ENCODE data around the gene TFDP2. TPM values are rescaled to one million over a fixed set of nuclear protein-coding genes. Genes with fewer than 3 reads are reported as not detected.

Gene TFDP2
- total RNA-seq, 1 experiment from 2014 or later: 76.0 TPM

DNA sequence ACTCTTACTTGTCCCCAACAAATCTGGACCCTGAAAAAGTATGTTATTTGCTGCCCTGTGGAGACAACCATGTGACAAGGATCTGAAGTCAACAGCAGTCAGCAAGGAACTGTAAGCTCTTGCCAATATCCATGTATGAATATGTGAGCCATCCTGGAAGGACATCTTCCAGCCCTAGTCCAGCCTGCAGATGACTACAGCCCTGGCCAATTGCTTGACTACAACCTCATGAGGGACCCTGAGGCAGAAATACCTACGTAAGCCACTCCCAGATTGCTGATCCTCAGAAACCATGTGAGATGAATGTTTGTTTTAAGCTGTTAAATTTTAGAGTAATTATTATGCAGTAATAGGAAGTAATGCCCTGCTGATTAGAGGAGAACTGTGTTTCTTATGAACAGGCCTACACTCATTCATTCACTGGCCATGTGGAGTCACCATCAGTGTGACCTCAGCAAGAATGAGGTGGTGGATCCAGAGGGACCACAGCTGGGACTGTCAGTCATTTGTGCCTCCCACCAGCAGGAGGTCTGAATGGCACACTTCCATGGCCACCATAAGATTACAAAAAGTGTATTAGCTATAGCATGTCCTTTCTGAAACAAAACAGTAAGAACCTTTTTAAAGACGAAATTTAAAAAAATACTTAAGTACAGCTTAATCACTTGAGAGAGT lies 92.6 kb downstream of the TFDP2 start:
- Histone ChIP-seq H4K8ac (replicated peaks; ENCODE audit: insufficient read length, low read depth, low read length) (no peak overlapping the region), H2AK5ac (ENCODE audit: insufficient read length, low read length) (no peak overlapping the region), H3K4ac (ENCODE audit: low read depth, low read length) (no peak overlapping the region), H2BK20ac (ENCODE audit: low read depth, low read length, poor library complexity, severe bottlenecking) (no peak overlapping the region), H2BK120ac (ENCODE audit: low read depth, low read length, poor library complexity, severe bottlenecking) (no peak overlapping the region), H2BK12ac (ENCODE audit: insufficient read length, low read depth, low read length) (no peak overlapping the region), H3K14ac (ENCODE audit: insufficient read depth, low read length) (no peak overlapping the region), H3K23ac (ENCODE audit: insufficient read length, low read depth, low read length) (no peak overlapping the region), H3K79me1 (ENCODE audit: insufficient read depth, low read depth, low read length, poor library complexity, severe bottlenecking) (no peaks in the 10 kb centered on the region), H4K91ac (ENCODE audit: insufficient read length, low read depth, low read length) (no peak overlapping the region), H3K4me2 (ENCODE audit: insufficient read depth, insufficient read length, low read length) (no peak overlapping the region), H3K27ac (ENCODE audit: insufficient read length, low read depth, low read length) (no peak overlapping the region), H3K4me1 (ENCODE audit: insufficient read depth, low read length) (no peaks in the 10 kb centered on the region; the same call in 1 of the 2 replicates), H2BK5ac (ENCODE audit: insufficient read length, low read length) (no peak overlapping the region), H3T11ph (ENCODE audit: low read length) (no peak overlapping the region), H4K20me1 (ENCODE audit: control insufficient read depth, insufficient read depth, insufficient read length) (no peaks in the 10 kb centered on the region), H2AFZ (ENCODE audit: low read length) (no peak overlapping the region), H4K5ac (ENCODE audit: insufficient read length, low read depth, low read length) (no peak overlapping the region), H3K9ac (ENCODE audit: extremely low read depth, insufficient read length, low read length) (no peak overlapping the region), H3K27me3 (ENCODE audit: insufficient read depth, low read length) (no peaks in the 10 kb centered on the region), H2BK15ac (ENCODE audit: low read depth, low read length) (no peak overlapping the region), H3K9me3 (ENCODE audit: control insufficient read depth, low read depth, low read length) (no peaks in the 10 kb centered on the region), H3K18ac (ENCODE audit: insufficient read length, low read depth, low read length) (no peak overlapping the region), H3K79me2 (ENCODE audit: insufficient read depth, low read length) (no peaks in the 10 kb centered on the region), H3K56ac (ENCODE audit: insufficient read length, low read depth, low read length) (no peak overlapping the region), H3K23me2 (ENCODE audit: insufficient read length, low read depth, low read length, poor library complexity, severe bottlenecking) (no peaks in the 10 kb centered on the region)
- WGBS (ENCODE audit: extremely low coverage, insufficient read length, low lambda C conversion rate): no CpG with 5 or more reads among the region's 2 CpGs
- peaks cover 0 to 5% of the 10 kb centered on the region in 2 experiments; a peak in 3 of 5 replicates for H3K9me3 Mint-ChIP-seq
- no peak overlapping the region for H3K4me3 Mint-ChIP-seq
- H3K27ac Mint-ChIP-seq: no peak overlapping the region
- no peak for DNase-seq
- peaks cover 7 to 9% of the 10 kb centered on the region in 2 experiments for H3K4me1 Mint-ChIP-seq
- TF ChIP-seq CTCF (conservative IDR thresholded peaks at IDR 0.05): no peak
- H3K27me3 Mint-ChIP-seq (ENCODE audit: low read depth): no peaks in the 10 kb centered on the region
- H3K36me3 Mint-ChIP-seq (ENCODE audit: insufficient read depth in 1 of 3, low read depth in 3 of 3): peaks cover 0 to 8% (median under 1%) of the 10 kb centered on the region in 3 experiments; a peak in 2 of 7 replicates
